GM21390 (cell line): ENCODE data around the gene ELFN1.

Source experiments
- ATAC-seq: cut with Tn5 transposase; IDR thresholded peaks from one replicate; pipeline ENCODE4 v1.9.1; 2021; ENCODE audit not compliant: unreplicated experiment

The ELFN1 gene

GRCh38 chr7:1642291-1642731 lies 27.8 kb upstream of the ELFN1 start:
- ATAC-seq, result no peak

GRCh38 chr7:1643270-1644092 lies 26.6 kb upstream of the ELFN1 start:
- ATAC-seq, result no peak

GRCh38 chr7:1644341-1645070 lies 25.6 kb upstream of the ELFN1 start:
- ATAC-seq, result no peak

GRCh38 chr7:1645071-1645409 lies 25.0 kb upstream of the ELFN1 start:
- no peak for ATAC-seq

- no peak for ATAC-seq
Observed at GRCh38 chr7:1645476-1645875, 24.6 kb upstream of the ELFN1 start.

GRCh38 chr7:1646391-1646790 lies 23.7 kb upstream of the ELFN1 start:
- no peak for ATAC-seq

- no peak for ATAC-seq
Observed at GRCh38 chr7:1646957-1647891, 22.9 kb upstream of the ELFN1 start.

- ATAC-seq, result no peak
Observed at GRCh38 chr7:1647961-1648672, 22.0 kb upstream of the ELFN1 start.

- no peak for ATAC-seq
Observed at GRCh38 chr7:1649751-1650326, 20.2 kb upstream of the ELFN1 start.

- ATAC-seq, result no peak
Observed at GRCh38 chr7:1650363-1651030, 19.6 kb upstream of the ELFN1 start.

GRCh38 chr7:1651031-1651446 lies 19.0 kb upstream of the ELFN1 start:
- no peak for ATAC-seq

- ATAC-seq, result no peak
Observed at GRCh38 chr7:1651891-1652290, 18.2 kb upstream of the ELFN1 start.

- ATAC-seq, result no peak
Observed at GRCh38 chr7:1653500-1653899, 16.6 kb upstream of the ELFN1 start.

- ATAC-seq, result no peak
Observed at GRCh38 chr7:1654111-1654510, 16.0 kb upstream of the ELFN1 start.

- no peak for ATAC-seq
Observed at GRCh38 chr7:1654738-1655475, 15.2 kb upstream of the ELFN1 start.

- ATAC-seq, result no peak
Observed at GRCh38 chr7:1659696-1660095, 10.4 kb upstream of the ELFN1 start.

- no peak for ATAC-seq
Observed at GRCh38 chr7:1661461-1661860, 8.6 kb upstream of the ELFN1 start.

GRCh38 chr7:1662101-1662500 lies 8.0 kb upstream of the ELFN1 start:
- no peak for ATAC-seq

- ATAC-seq, result no peak
Observed at GRCh38 chr7:1662767-1663166, 7.3 kb upstream of the ELFN1 start.
